ENCODE data around the gene GOT2. TPM values are rescaled to one million over a fixed set of nuclear protein-coding genes. Genes with fewer than 3 reads are reported as not detected.

Gene GOT2
- total and polyA plus RNA-seq, 2 of the 8 experiments (the other 6 are each of a cell fraction or from before 2014, with no cell fraction given), result 62.9 to 223 TPM

DNA sequence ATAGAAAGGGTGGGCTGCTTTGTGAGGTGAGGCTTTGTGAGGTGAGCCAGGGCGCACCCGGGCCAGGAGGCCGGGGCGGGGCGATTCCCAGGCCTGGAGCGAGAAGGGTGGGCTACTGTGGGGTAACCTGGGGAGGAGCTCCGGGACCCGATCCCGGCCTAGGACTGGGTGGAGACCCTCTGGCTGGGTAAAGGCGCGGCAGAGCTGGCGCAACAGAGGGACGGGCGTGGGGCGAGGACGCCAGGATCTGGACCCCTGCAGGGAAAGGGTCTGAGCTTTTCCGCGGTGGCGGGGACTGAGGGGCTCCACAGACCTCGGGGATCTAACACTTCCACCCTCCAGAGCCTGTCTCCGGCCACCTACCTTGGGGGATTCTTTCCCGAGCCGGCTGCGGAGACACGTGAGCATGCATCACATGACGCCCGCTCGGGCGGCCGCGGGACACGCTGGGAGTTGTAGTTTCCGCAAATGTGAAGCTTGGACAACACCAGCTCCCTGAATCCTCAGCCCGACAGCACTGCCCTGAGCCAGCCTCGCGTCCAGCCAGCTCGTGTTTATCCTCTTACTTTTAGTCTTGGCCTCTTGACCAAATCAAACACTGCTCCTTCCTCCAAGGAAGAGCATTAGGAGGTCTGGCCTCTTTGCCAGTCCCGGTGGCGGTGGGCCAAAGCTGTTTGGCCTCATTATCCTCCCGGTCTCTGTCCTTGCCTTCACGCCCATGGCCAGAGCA, 49.6 kb downstream of the GOT2 start, which contains the start of gene SLC38A7:
Gene SLC38A7 (minus strand): TSS at position 417 of the 730 bp plus-strand sequence. CDS start 4,644 bp downstream, outside the sequence.
- H3K4me2 ChIP-seq (ENCODE audit: insufficient read depth in 1 of 2, low read depth in 2 of 2, low read length in 2 of 2), result peak within 1 kb of the TSS; percentile 74 to 97
- FAIRE-seq (no peak), DNase-seq (ENCODE audit: low read depth in 1 of 2, low spot score in 2 of 2) (peak; percentile 61 to 89)
- peak within 1 kb of the TSS; percentile 35 for H3K4ac ChIP-seq (replicated peaks; ENCODE audit: insufficient read length, low read depth, low read length)
- no peak within 1 kb of the TSS for H3K14ac ChIP-seq (ENCODE audit: insufficient read length)
- no peaks in the 10 kb centered on the region; a peak in 1 of 4 replicates for H3K79me2 ChIP-seq (ENCODE audit: control insufficient read depth in 1 of 2, insufficient read depth in 2 of 2, low read length in 2 of 2)
- no peak within 1 kb of the TSS for H2BK120ac ChIP-seq (replicated peaks; ENCODE audit: low read depth, low read length)
- H3K4me1 ChIP-seq (replicated peaks in 1 of 4; ENCODE audit: control insufficient read depth in 3 of 4, insufficient read depth in 4 of 4, low read length in 3 of 4), result peaks cover 0 to 8% (median 3%) of the 10 kb centered on the region in 4 experiments; a peak in 5 of 7 replicates
- H2BK12ac ChIP-seq (ENCODE audit: low read depth, low read length), result peak within 1 kb of the TSS; percentile 84; the same call in 1 of the 2 replicates
- H3K36me3 ChIP-seq (ENCODE audit: control insufficient read depth in 2 of 4, insufficient read depth in 4 of 4, low read length in 3 of 4), result no peaks in the 10 kb centered on the region; a peak in 1 of 8 replicates
- H3K9ac ChIP-seq (replicated peaks in 1 of 4; ENCODE audit: extremely low read depth in 1 of 4, low read depth in 3 of 4, low read length in 3 of 4), result peak within 1 kb of the TSS; percentile 55 to 86 (median 78)
- no peak within 1 kb of the TSS for H2BK5ac ChIP-seq (ENCODE audit: low read depth, low read length)
- CTCF ChIA-PET (ENCODE audit: partially characterized antibody), result interaction anchor here (0.6 to 2.5 kb wide), 7 partner anchors 9 to 380 kb away, joined by 3 to 11 read pairs (median 3); no protein-coding TSS in a partner anchor
- H3K4me3 ChIP-seq (ENCODE audit: extremely low read depth in 1 of 4, insufficient read depth in 2 of 4, low read depth in 3 of 4, low read length in 4 of 4), result peak within 1 kb of the TSS; percentile 82 to 94 (median 84)
- H3K56ac ChIP-seq (replicated peaks; ENCODE audit: insufficient read length, low read depth, low read length), result peak within 1 kb of the TSS; percentile 5
- peak within 1 kb of the TSS; percentile 98 for H4K8ac ChIP-seq (ENCODE audit: extremely low read depth, insufficient read depth, low read length)
- POLR2A ChIA-PET (ENCODE audit: partially characterized antibody), result interaction anchor here (0.6 to 1.7 kb wide), 12 partner anchors 12 to 55 kb away, joined by 3 to 5 read pairs (median 4); partner anchors contain the start of gene CNOT1
- 0 out of 2 replicates have a peak within 1 kb of the TSS, but pooled peaks have one; percentile 90 for H2AK5ac ChIP-seq (ENCODE audit: low read depth, low read length)
- no peak within 1 kb of the TSS for H4K91ac ChIP-seq (replicated peaks; ENCODE audit: insufficient read length, low read length)
- peak within 1 kb of the TSS; percentile 59; the same call in 1 of the 2 replicates for H3K27ac ChIP-seq (ENCODE audit: low read depth, low read length)
- no peak within 1 kb of the TSS for H3K23ac ChIP-seq (ENCODE audit: insufficient read length)
- no peaks in the 10 kb centered on the region for H3K27me3 ChIP-seq (replicated peaks in 1 of 4; ENCODE audit: control insufficient read depth in 3 of 4, extremely low read depth in 1 of 4, insufficient read depth in 3 of 4, low read length in 3 of 4)
- peaks cover 3% of the 10 kb centered on the region; the same call in 1 of the 2 replicates for H3K79me1 ChIP-seq (ENCODE audit: low read depth, low read length)
- H2BK20ac ChIP-seq (ENCODE audit: low read length), result no peak within 1 kb of the TSS
- peaks cover 0 to 6% of the 10 kb centered on the region in 2 experiments for H4K20me1 ChIP-seq (replicated peaks in 1 of 2; ENCODE audit: control insufficient read depth in 1 of 2, insufficient read depth in 2 of 2, low read length in 2 of 2)
- H2BK15ac ChIP-seq (ENCODE audit: low read length), result peak within 1 kb of the TSS; percentile 40; the same call in 1 of the 2 replicates
- peak within 1 kb of the TSS; percentile 99 for H2AFZ ChIP-seq (ENCODE audit: low read length)
- WGBS, 2 experiments (ENCODE audit: extremely low coverage in 1 of 2, insufficient coverage in 1 of 2, insufficient read length in 1 of 2, insufficient replicate concordance in 2 of 2, low coverage in 1 of 2, low lambda C conversion rate in 2 of 2, missing lambda C conversion rate in 1 of 2), result 15% methylated on average over 34 of the region's 41 CpGs; no CpG with 5 or more reads in 1 of the 2 experiments
- peak within 1 kb of the TSS; percentile 24; the same call in 1 of the 2 replicates for H3K18ac ChIP-seq (ENCODE audit: extremely low read depth, low read length)
- H4K5ac ChIP-seq (ENCODE audit: insufficient read length, low read depth, low read length), result no peak within 1 kb of the TSS
- no peaks in the 10 kb centered on the region for H3K9me3 ChIP-seq (ENCODE audit: insufficient read depth in 2 of 2, low read depth in 1 of 2, low read length in 1 of 2)
- peaks cover 7% of the 10 kb centered on the region; the same call in 1 of the 2 replicates for H3K23me2 ChIP-seq (ENCODE audit: low read depth, low read length)
- TF ChIP-seq KDM5A (IDR thresholded peaks at IDR 0.05; ENCODE audit: low read length) (peak; percentile 72; the same call in 1 of the 2 replicates), KDM1A (IDR thresholded peaks at IDR 0.05; ENCODE audit: borderline replicate concordance, low read length) (no peak), SIRT6 (IDR thresholded peaks at IDR 0.05; ENCODE audit: low read length) (no peak), CBX5 (IDR thresholded peaks at IDR 0.05; ENCODE audit: low read depth, low read length) (no peak), NANOG (IDR thresholded peaks at IDR 0.05; ENCODE audit: insufficient read depth, low read depth, low read length, poor library complexity, severe bottlenecking) (peak; percentile 39), CHD1 (IDR thresholded peaks at IDR 0.05; ENCODE audit: low read depth, low read length) (no peak)
- TF ChIP-seq, protein P1, sequence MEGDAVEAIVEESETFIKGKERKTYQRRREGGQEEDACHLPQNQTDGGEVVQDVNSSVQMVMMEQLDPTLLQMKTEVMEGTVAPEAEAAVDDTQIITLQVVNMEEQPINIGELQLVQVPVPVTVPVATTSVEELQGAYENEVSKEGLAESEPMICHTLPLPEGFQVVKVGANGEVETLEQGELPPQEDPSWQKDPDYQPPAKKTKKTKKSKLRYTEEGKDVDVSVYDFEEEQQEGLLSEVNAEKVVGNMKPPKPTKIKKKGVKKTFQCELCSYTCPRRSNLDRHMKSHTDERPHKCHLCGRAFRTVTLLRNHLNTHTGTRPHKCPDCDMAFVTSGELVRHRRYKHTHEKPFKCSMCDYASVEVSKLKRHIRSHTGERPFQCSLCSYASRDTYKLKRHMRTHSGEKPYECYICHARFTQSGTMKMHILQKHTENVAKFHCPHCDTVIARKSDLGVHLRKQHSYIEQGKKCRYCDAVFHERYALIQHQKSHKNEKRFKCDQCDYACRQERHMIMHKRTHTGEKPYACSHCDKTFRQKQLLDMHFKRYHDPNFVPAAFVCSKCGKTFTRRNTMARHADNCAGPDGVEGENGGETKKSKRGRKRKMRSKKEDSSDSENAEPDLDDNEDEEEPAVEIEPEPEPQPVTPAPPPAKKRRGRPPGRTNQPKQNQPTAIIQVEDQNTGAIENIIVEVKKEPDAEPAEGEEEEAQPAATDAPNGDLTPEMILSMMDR (IDR thresholded peaks at IDR 0.05; ENCODE audit: control extremely low read depth in 1 of 3, insufficient read depth in 1 of 3, low read depth in 1 of 3, low read length in 3 of 3), result no peak
- TF ChIP-seq, protein P2, sequence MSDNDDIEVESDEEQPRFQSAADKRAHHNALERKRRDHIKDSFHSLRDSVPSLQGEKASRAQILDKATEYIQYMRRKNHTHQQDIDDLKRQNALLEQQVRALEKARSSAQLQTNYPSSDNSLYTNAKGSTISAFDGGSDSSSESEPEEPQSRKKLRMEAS (IDR thresholded peaks at IDR 0.05), result peak; percentile 66
